SK-N-SH treated with all-trans-retinoic acid at 6 μM for 48 hours (cell line): ENCODE results near the gene CABP4.

Source experiments
- BACH2 ChIP-seq: fragments of 250-450 bp; sonication (Bioruptor Pico); IDR thresholded peaks from 2 replicates; pipeline ENCODE4 v1.9.0; 2021; ENCODE audit warnings: mild to moderate bottlenecking, borderline replicate concordance
- CSRNP3 ChIP-seq: fragments of 250-450 bp; sonication (Bioruptor Pico); IDR thresholded peaks from 2 replicates; pipeline ENCODE4 v1.5.1; 2021; ENCODE audit warnings: mild to moderate bottlenecking, moderate library complexity
- ISL1 ChIP-seq: fragments of 250-450 bp; sonication (Bioruptor Pico); IDR thresholded peaks from 2 replicates; pipeline ENCODE4 v2.1.2; 2022; ENCODE audit warnings: mild to moderate bottlenecking, moderate library complexity
- OSR1 ChIP-seq: fragments of 250-450 bp; sonication (Bioruptor Pico); IDR thresholded peaks from 2 replicates; pipeline ENCODE4 v1.8.0; 2022; ENCODE audit warnings: moderate library complexity, mild to moderate bottlenecking, inconsistent platforms
- PATZ1 ChIP-seq: fragments of 250-450 bp; sonication (Bioruptor Pico); IDR thresholded peaks from 2 replicates; pipeline ENCODE4 v1.8.0; 2020; ENCODE audit warnings: mild to moderate bottlenecking, moderate library complexity, borderline replicate concordance
- RARB ChIP-seq: fragments of 250-450 bp; sonication (Bioruptor Pico); IDR thresholded peaks from 2 replicates; pipeline ENCODE4 v1.8.0; 2021; ENCODE audit warnings: mild to moderate bottlenecking, moderate library complexity
- TCF4 ChIP-seq: fragments of 250-450 bp; sonication (Bioruptor Pico); IDR thresholded peaks from 2 replicates; pipeline ENCODE4 v1.8.0; 2021; ENCODE audit warnings: mild to moderate bottlenecking, moderate library complexity, borderline replicate concordance
- TSHZ2 ChIP-seq: fragments of 250-450 bp; sonication (Bioruptor Pico); IDR thresholded peaks from 2 replicates; pipeline ENCODE4 v1.5.0; 2020; ENCODE audit warnings: mild to moderate bottlenecking, moderate library complexity
- ZFP3 ChIP-seq: fragments of 250-450 bp; sonication (Bioruptor Pico); IDR thresholded peaks from 2 replicates; pipeline ENCODE4 v1.5.0; 2020; ENCODE audit warnings: mild to moderate bottlenecking, moderate library complexity
- ZFP30 ChIP-seq: fragments of 450-650 bp; formaldehyde crosslinking; IDR thresholded peaks from 2 replicates; pipeline ENCODE4 v1.5.0; 2022; ENCODE audit warnings: mild to moderate bottlenecking, moderate library complexity
- ZNF8 ChIP-seq: fragments of 450-650 bp; formaldehyde crosslinking; IDR thresholded peaks from 2 replicates; pipeline ENCODE4 v1.5.0; 2020; ENCODE audit warnings: mild to moderate bottlenecking, moderate library complexity

- TF ChIP-seq PATZ1 (CRISPR knock-in tag) (no peak), TCF4 (CRISPR knock-in tag) (no peak), ISL1 (CRISPR knock-in tag) (no peak), ZFP30 (CRISPR knock-in tag) (no peak), OSR1 (CRISPR knock-in tag) (no peak), BACH2 (CRISPR knock-in tag) (no peak), ZNF8 (CRISPR knock-in tag) (no peak), CSRNP3 (CRISPR knock-in tag) (no peak), ZFP3 (CRISPR knock-in tag) (no peak), TSHZ2 (CRISPR knock-in tag) (no peak), RARB (CRISPR knock-in tag) (no peak)
Observed at GRCh38 chr11:67493548-67494370, 38.6 kb downstream of the CABP4 start.
